ENCODE data around the gene SSBP3.
A peak's percentile ranks its signal among the peaks of the same experiment; 100 is the strongest.
"Not testable (repeated sequence)": the region's sequence is repeated elsewhere in the genome, so short reads cannot be mapped to it uniquely, and the experiment has no call there.

Gene SSBP3

GRCh38 chr1:54406339-54407153 lies at the start of gene SSBP3:
TSS of gene SSBP3 (minus strand) at chr1:54406394.
- peak; percentile 98 for DNase-seq (ENCODE audit: low spot score)

GRCh38 chr1:54453509-54453908 lies 47.3 kb upstream of the SSBP3 start:
- no peak for DNase-seq (ENCODE audit: low spot score)

DNA sequence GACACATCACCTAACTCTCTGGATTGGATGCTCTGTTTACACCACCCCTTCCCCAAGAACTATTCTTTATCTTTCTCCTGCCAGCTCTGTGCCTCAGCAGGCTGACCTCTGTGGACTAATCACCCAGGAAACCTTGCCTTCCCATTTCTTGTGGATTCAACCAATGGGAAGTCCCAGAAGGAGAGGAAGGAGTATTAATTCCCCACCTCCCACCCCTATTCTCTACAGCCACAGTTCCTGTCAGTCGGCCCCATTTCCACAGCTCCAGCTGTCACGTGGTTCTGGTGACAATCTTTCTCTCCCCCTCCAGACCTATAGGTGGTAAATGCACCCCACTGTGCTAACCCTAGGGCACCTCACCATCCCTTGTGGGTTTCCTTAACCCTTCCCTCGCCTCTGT lies 46.8 kb upstream of the SSBP3 start:
- DNase-seq (ENCODE audit: low spot score) = no peak

- not testable (repeated sequence) for DNase-seq (ENCODE audit: low spot score)
These were observed 43.2 kb upstream of the SSBP3 start for GRCh38 chr1:54449431-54449830.

DNA sequence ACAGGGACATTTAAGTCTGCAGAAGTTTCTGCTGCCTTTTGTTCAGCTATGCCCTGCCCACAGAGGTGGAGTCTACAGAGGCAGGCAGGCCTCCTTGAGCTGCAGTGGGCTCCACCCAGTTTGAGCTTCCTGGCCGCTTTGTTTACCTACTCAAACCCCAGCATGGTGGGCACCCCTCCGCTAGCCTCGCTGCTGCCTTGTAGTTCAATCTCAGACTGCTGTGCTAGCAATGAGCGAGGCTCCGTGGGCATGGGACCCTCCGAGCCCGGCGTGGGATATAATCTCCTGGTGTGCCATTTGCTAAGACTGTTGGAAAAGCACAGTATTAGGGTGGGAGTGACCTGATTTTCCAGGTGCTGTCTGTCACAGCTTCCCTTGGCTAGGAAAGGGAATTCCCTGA lies 42.6 kb upstream of the SSBP3 start:
- not testable (repeated sequence) for DNase-seq (ENCODE audit: low spot score)

DNA sequence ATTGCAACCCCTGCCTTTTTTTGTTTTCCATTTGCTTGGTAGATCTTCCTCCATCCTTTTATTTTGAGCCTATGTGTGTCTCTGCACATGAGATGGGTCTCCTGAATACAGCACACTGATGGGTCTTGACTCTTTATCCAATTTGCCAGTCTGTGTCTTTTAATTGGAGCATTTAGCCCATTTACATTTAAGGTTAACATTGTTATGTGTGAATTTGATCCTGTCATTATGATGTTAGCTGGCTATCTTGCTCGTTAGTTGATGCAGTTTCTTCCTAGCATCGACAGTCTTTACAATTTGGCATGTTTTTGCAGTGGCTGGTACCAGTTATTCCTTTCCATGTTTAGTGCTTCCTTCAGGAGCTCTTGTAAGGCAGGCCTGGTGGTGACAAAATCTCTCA lies 40.9 kb upstream of the SSBP3 start:
- DNase-seq (ENCODE audit: low spot score) = not testable (repeated sequence)

DNA sequence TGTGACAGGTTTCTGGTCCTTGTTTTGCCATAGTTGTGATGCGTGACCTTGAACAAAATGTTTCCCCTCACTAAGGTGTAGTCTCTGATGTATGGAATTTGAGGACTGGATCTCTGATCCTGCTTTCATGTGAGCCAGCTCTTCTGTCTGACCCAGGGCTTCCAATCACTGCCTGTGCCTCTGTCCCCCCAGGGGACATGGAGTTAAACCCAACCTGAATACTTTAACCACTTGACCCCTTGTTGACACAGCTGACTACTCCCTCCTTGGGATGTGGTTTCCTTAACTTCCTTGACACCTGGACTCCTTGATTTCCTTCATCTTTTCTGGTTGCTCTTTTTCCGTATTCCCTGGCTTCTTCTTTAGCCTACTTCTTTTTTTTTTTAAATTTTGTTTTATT lies 36.0 kb upstream of the SSBP3 start:
- DNase-seq (ENCODE audit: low spot score) = no peak

GRCh38 chr1:54439550-54440223 lies 33.5 kb upstream of the SSBP3 start:
- DNase-seq (ENCODE audit: low spot score) = no peak

GRCh38 chr1:54437783-54438182 lies 31.6 kb upstream of the SSBP3 start:
- no peak for DNase-seq (ENCODE audit: low spot score)

- DNase-seq (ENCODE audit: low spot score) = no peak
These were observed 30.6 kb upstream of the SSBP3 start for GRCh38 chr1:54436826-54437225.

DNA sequence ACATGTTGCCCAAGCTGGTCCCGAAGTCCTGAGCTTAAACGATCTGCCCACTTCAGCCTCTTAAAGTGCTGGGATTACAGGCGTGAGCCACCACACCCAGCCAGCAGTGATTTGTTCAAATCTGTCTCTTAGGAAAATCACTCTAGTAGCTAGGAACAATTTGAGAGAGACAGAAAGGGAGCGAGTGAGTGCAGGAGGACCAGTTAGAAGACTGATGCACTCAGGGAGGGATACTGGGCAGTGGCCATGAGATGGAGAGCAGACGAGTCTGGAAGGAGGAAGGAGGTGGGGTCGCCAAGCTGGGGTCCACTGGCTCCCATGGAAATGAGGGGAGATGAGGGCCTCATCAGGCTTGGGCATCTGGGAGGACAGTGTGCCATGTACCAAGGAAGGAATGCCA lies 23.6 kb upstream of the SSBP3 start:
- no peak for DNase-seq (ENCODE audit: low spot score)

- DNase-seq (ENCODE audit: low spot score) = no peak
These were observed 22.8 kb upstream of the SSBP3 start for GRCh38 chr1:54428837-54429518.

DNA sequence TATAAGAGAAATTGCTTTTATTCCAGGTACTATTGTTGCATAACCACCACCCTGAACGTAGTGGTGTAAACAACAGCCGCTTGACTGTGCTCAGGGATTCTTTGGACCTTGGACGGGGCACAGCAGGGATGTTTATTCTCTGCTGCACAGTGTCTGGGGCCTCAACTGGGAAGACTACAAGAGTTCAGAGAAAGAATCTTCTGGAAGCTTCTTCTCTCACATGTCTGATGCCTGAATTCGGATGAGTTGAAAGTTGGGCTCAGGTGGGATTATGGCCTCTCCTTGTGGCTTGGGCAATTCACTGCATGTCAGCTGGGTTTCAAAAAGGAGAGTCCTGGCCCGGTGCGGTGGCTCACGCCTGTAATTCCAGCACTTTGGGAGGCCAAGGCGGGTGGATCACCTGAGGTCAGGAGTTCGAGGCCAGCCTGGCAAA lies 19.0 kb upstream of the SSBP3 start:
- DNase-seq (ENCODE audit: low spot score) = no peak

DNA sequence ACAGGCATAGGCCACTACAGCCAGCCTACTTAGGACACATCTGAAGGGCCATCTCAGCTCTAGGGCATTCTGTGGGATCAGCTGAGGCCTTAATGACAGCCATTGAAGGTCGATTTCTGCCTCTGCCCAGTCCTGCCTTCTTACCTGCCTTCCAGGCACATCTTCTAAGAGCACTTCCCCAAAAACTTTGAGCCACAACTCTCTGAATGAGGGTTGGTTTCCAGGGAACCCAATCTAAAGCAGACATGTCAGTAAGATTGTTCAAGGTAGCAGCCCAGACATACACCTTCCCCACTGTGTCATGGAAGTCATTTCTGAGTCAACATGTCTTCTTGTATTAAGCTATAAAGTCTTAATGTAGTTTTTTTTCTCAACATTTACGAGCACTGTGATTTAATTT lies 18.2 kb upstream of the SSBP3 start:
- no peak for DNase-seq (ENCODE audit: low spot score)

DNA sequence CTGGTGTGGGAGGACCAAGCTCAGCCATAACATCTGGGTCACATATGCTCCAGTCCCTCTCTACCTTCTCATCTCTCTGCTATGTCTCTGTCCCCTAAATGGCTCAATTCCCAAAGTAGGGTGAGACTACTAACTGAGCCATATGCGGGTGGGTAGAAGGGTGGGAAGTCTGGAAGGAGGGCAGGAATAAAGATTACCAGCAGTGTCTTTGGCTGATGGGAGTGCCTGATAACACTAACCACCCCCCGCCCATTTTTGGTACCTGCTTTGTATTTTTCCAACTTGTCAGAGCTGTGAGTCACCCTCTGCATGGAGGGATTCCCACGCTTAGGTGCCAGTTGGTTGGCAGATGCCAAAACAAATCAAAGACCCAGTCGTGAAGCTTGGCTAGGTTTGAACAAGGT lies 14.9 kb upstream of the SSBP3 start:
- DNase-seq (ENCODE audit: low spot score) = peak; percentile 34

DNA sequence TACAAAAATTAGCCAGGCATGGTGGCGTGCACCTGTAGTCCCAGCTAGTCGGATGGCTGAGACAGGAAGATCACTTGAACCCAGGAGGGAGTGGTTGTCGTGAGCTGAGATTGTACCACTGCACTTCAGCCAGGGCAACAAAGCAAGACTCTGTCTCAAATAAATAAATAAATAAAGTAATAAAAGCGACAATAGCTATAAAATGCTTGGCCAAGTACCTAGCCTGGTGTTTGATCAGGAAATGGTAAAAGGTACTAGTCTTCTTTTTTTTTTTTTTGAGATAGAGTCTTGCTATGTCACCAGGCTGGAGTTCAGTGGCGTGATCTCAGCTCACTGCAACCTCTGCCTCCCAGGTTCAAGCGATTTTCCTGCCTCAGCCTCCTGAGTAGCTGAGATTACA lies 12.4 kb upstream of the SSBP3 start:
- not testable (repeated sequence) for DNase-seq (ENCODE audit: low spot score)

DNA sequence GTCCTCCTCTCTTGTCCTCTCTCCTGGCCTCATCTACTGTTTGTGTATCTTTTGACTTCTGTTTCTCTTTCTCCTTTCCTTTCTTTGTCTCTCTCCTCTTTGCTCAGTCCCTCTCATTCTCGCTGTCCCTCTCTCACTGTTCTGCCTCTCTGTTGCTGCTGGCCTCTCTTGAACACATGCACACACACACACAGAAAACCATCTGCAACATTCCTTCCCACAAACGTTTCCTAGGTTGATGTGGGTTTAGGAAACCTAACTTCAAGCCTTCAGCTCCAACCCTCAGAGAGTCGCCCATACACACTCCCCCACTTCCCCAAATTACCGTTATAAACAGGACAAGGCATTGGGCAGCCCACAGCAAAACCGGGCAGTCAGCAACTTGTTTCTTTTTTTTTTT lies 10.9 kb upstream of the SSBP3 start:
- no peak for DNase-seq (ENCODE audit: low spot score)

GRCh38 chr1:54416435-54416834 lies 10.2 kb upstream of the SSBP3 start:
- no peak for DNase-seq (ENCODE audit: low spot score)

DNA sequence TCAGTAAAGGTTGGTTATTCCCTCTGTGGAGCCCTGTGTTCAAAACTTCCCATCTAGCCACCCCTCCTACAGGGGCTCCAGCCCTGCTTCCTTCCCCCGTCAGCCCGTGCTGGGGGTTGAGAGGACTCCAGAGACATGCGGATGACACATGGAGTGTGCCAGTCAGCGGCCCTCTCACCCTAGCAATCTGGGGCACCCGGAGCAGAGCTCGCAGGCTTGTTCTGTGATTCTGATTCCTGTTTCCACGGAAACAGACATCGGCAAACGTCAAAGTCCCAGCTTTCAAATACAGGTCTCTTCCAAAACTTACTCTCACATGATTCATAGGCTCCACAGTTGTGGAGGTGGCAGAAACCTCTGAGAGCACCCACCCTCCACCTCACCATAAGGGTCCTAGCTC lies 9.8 kb upstream of the SSBP3 start:
- DNase-seq (ENCODE audit: low spot score) = no peak

GRCh38 chr1:54415533-54415932 lies 9.3 kb upstream of the SSBP3 start:
- DNase-seq (ENCODE audit: low spot score) = no peak

- no peak for DNase-seq (ENCODE audit: low spot score)
These were observed 7.5 kb upstream of the SSBP3 start for GRCh38 chr1:54413732-54414131.

- DNase-seq (ENCODE audit: low spot score) = peak; percentile 76
These were observed 7.1 kb upstream of the SSBP3 start for GRCh38 chr1:54413295-54413694.

GRCh38 chr1:54410359-54410758 lies 4.2 kb upstream of the SSBP3 start:
- DNase-seq (ENCODE audit: low spot score) = no peak

All from AG08395 (cell line).